GM19351 (cell line): Measurements from ENCODE around the gene POU5F2.

Source experiments
- ATAC-seq: cut with Tn5 transposase; IDR thresholded peaks from one replicate; pipeline ENCODE4 v1.9.1; 2021; ENCODE audit warnings: mild to moderate bottlenecking, moderate library complexity; ENCODE audit not compliant: unreplicated experiment

The POU5F2 gene

GRCh38 chr5:93741136-93741811 lies at the start of gene POU5F2:
Gene POU5F2, minus strand, starts transcription at chr5:93741600. Its CDS starts 37 bp downstream, at chr5:93741563.
- ATAC-seq, result no peak

GRCh38 chr5:93790401-93790800 lies 49.0 kb upstream of the POU5F2 start:
- ATAC-seq, result no peak

GRCh38 chr5:93789173-93790067 lies 48.0 kb upstream of the POU5F2 start:
- ATAC-seq, result no peak

GRCh38 chr5:93787598-93787997 lies 46.2 kb upstream of the POU5F2 start:
- no peak for ATAC-seq

GRCh38 chr5:93785475-93785874 lies 44.1 kb upstream of the POU5F2 start:
- no peak for ATAC-seq

GRCh38 chr5:93782978-93783377 lies 41.6 kb upstream of the POU5F2 start:
- no peak for ATAC-seq

GRCh38 chr5:93777620-93778019 lies 36.2 kb upstream of the POU5F2 start:
- ATAC-seq, result no peak

- no peak for ATAC-seq
These were observed 15.0 kb upstream of the POU5F2 start for GRCh38 chr5:93756372-93756771.

- no peak for ATAC-seq
These were observed 14.3 kb upstream of the POU5F2 start for GRCh38 chr5:93755716-93756115.

- ATAC-seq, result no peak
These were observed 7.5 kb upstream of the POU5F2 start for GRCh38 chr5:93748875-93749397.

- no peak for ATAC-seq
These were observed 5.1 kb upstream of the POU5F2 start for GRCh38 chr5:93746406-93747056.

GRCh38 chr5:93736284-93736683 lies 5.1 kb downstream of the POU5F2 start:
- ATAC-seq, result no peak

GRCh38 chr5:93735378-93735777 lies 6.0 kb downstream of the POU5F2 start:
- ATAC-seq, result no peak

GRCh38 chr5:93731987-93732386 lies 9.4 kb downstream of the POU5F2 start:
- ATAC-seq, result no peak

GRCh38 chr5:93726595-93726994 lies 14.8 kb downstream of the POU5F2 start:
- ATAC-seq, result no peak

- no peak for ATAC-seq
These were observed 16.6 kb downstream of the POU5F2 start for GRCh38 chr5:93724791-93725190.

- ATAC-seq, result no peak
These were observed 17.7 kb downstream of the POU5F2 start for GRCh38 chr5:93723681-93724080.

GRCh38 chr5:93723005-93723404 lies 18.4 kb downstream of the POU5F2 start:
- no peak for ATAC-seq

GRCh38 chr5:93722588-93722987 lies 18.8 kb downstream of the POU5F2 start:
- no peak for ATAC-seq

- no peak for ATAC-seq
These were observed 19.9 kb downstream of the POU5F2 start for GRCh38 chr5:93721511-93721910.

- ATAC-seq, result peak; percentile 55
These were observed 20.3 kb downstream of the POU5F2 start for GRCh38 chr5:93721071-93721470.
